Measurements from ENCODE around the gene BMF. TPM values are rescaled to one million over a fixed set of nuclear protein-coding genes. Genes with fewer than 3 reads are reported as not detected.

Gene BMF
- total RNA-seq, 4 donors from 2014 or later = 3.7 to 7.7 (median 5.3) TPM

DNA sequence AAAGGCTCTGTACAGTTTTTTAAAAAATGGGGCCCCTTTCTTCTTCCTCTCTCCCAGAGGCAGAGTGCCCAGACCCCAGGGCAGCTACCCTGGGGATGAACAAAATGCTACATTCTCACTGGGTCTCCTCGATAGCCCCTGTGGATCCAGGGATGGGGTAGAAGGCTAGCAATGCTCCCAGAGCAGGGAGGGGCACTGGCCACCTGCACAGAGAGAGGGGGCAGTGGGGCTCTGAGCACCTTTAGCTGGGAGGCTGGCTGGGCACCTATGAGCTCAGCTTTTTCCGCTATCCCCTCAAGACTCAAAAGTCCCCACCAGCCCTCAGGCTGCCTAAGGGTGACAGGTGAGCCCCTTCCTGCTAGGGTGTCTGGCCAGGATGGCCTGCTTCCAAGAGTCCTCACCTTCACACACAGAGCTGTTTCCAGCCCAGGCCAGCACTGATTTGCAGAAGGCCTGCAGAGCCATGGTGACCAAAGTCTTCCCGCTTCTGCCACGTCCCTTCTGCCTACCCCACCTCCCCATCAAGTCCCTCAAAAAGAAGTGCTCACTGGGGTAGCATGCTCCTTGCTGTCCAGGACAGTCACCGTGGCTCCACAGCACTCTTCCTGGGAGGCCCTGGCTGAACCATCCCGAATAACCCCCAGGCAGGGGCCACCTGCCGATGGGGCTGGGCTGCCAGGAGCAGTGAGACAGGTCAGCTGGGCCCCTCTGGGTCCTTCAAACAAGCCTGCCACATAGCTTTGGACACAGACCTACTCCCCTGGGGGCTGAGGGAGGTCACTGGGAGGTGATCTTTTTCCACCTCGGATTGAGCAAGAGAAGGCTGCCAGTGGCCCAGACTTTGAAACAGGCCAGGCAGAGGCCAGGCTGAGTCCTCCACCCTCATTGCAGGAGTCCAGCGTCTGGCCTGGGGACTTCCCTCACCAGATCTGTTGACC, 20.4 kb downstream of the BMF start:
- no peak for ATAC-seq (ENCODE audit: low FRiP score)
- TF ChIP-seq, protein P1, sequence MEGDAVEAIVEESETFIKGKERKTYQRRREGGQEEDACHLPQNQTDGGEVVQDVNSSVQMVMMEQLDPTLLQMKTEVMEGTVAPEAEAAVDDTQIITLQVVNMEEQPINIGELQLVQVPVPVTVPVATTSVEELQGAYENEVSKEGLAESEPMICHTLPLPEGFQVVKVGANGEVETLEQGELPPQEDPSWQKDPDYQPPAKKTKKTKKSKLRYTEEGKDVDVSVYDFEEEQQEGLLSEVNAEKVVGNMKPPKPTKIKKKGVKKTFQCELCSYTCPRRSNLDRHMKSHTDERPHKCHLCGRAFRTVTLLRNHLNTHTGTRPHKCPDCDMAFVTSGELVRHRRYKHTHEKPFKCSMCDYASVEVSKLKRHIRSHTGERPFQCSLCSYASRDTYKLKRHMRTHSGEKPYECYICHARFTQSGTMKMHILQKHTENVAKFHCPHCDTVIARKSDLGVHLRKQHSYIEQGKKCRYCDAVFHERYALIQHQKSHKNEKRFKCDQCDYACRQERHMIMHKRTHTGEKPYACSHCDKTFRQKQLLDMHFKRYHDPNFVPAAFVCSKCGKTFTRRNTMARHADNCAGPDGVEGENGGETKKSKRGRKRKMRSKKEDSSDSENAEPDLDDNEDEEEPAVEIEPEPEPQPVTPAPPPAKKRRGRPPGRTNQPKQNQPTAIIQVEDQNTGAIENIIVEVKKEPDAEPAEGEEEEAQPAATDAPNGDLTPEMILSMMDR (IDR thresholded peaks at IDR 0.05) = no peak
- no peak for DNase-seq (ENCODE audit: low spot score)

- ATAC-seq (ENCODE audit: low FRiP score) (no peak), DNase-seq (ENCODE audit: low spot score) (no peak)
- TF ChIP-seq, protein P1 (IDR thresholded peaks at IDR 0.05) = no peak
Measured at GRCh38 chr15:40087068-40087810, 21.4 kb downstream of the BMF start.

- DNase-seq (ENCODE audit: low spot score) (no peak), ATAC-seq (ENCODE audit: low FRiP score) (no peak)
- TF ChIP-seq, protein P1 (IDR thresholded peaks at IDR 0.05) = no peak
Measured at GRCh38 chr15:40085266-40085665, 23.4 kb downstream of the BMF start.

DNA sequence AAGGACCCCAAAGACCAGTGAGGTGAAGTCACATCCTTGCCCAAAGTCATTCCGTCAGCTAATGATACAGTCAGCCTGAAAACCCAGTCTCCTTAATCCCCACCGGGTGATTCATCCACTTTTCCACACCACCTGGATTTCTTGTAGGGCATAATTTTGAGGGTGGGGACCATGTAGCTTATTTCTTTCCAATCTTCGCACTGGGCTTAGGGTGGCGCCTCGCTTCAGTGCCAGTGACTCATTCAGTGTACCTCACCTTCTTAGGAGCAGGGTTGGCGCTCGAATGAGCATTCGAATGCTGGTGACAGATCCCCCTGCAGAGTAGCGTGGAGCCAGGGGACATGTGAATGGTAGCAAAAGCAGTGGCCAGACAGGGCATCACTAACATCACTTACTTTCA, 24.0 kb downstream of the BMF start:
- ATAC-seq (ENCODE audit: low FRiP score) (no peak), DNase-seq (ENCODE audit: low spot score) (no peak)
- TF ChIP-seq, protein P1 (IDR thresholded peaks at IDR 0.05) = no peak

GRCh38 chr15:40082195-40082883, 26.3 kb downstream of the BMF start:
- TF ChIP-seq, protein P1 (IDR thresholded peaks at IDR 0.05) = no peak
- DNase-seq (ENCODE audit: low spot score) (no peak), ATAC-seq (ENCODE audit: low FRiP score) (peak; percentile 21)

GRCh38 chr15:40081691-40082194, 26.9 kb downstream of the BMF start:
- ATAC-seq (ENCODE audit: low FRiP score) = peak; percentile 86
- DNase-seq (ENCODE audit: low spot score) = no peak
- TF ChIP-seq, protein P1 (IDR thresholded peaks at IDR 0.05) = no peak

Measured in omental fat pad (tissue), 4 donors.